BLaER1 treated with 17β-estradiol and CSF1 and Interleukin-3, amounts not matched to agents 10 nM and 100 nM (cell line): Measurements from ENCODE around the gene MSANTD1.

Experiments used
- H3K27ac ChIP-seq, 11 experiments: shearing (Covaris generic); formaldehyde crosslinking; 2 replicates each; pipeline ENCODE4 v1.8.1; 2022
- H3K27me3 ChIP-seq, 11 experiments: shearing (Covaris generic); formaldehyde crosslinking; 2 replicates each; pipeline ENCODE4 v1.8.1; 2022
- H3K36me3 ChIP-seq, 11 experiments: shearing (Covaris generic); formaldehyde crosslinking; 2 replicates each; pipeline ENCODE4 v1.8.1; 2022
- H3K4me1 ChIP-seq, 10 experiments: shearing (Covaris generic); formaldehyde crosslinking; 2 replicates each; pipeline ENCODE4 v1.8.1; 2022
- H3K4me2 ChIP-seq, 11 experiments: shearing (Covaris generic); formaldehyde crosslinking; 2 replicates each; pipeline ENCODE4 v1.8.1; 2022
- H3K4me3 ChIP-seq, 10 experiments: shearing (Covaris generic); formaldehyde crosslinking; 2 replicates each; pipeline ENCODE4 v1.8.1; 2022
- H3K9ac ChIP-seq, 11 experiments: shearing (Covaris generic); formaldehyde crosslinking; 2 replicates each; pipeline ENCODE4 v1.8.1; 2022
- H3K9me3 ChIP-seq, 11 experiments: shearing (Covaris generic); formaldehyde crosslinking; replicated peaks in 1 of 11; 2 replicates each; pipeline ENCODE4 v1.8.1; 2022
- H4K20me1 ChIP-seq, 11 experiments: shearing (Covaris generic); formaldehyde crosslinking; 2 replicates each; pipeline ENCODE4 v1.8.1; 2022
- Cebpa-rat ChIP-seq, 11 experiments: shearing (Covaris generic); IDR thresholded peaks; 2 replicates each; pipeline ENCODE4 v1.8.1; 2022

Gene MSANTD1

GRCh38 chr4:3213106-3213425 lies 35.9 kb upstream of the MSANTD1 start:
- TF ChIP-seq Cebpa-rat (IDR thresholded peaks at IDR 0.05) = no peak
- Histone ChIP-seq H3K9me3 (no peaks in the 10 kb centered on the region), H3K36me3 (peaks cover 91 to 100% (median 95%) of the 10 kb centered on the region in 11 experiments)

GRCh38 chr4:3213661-3214250 lies 35.2 kb upstream of the MSANTD1 start:
- peaks cover 0 to 35% (median 0%) of the 10 kb centered on the region in 11 experiments; a peak in 4 of 22 replicates for H4K20me1 ChIP-seq
- H3K4me3 ChIP-seq = no peak overlapping the region
- peaks cover 90 to 100% (median 96%) of the 10 kb centered on the region in 11 experiments for H3K36me3 ChIP-seq
- peaks cover 0 to 7% (median 0%) of the 10 kb centered on the region in 10 experiments; a peak in 4 of 20 replicates for H3K4me1 ChIP-seq
- no peaks in the 10 kb centered on the region for H3K9me3 ChIP-seq
- H3K27me3 ChIP-seq = no peaks in the 10 kb centered on the region
- no peak for TF ChIP-seq Cebpa-rat (IDR thresholded peaks at IDR 0.05)
- no peak overlapping the region for H3K27ac ChIP-seq
- H3K4me2 ChIP-seq = no peak overlapping the region
- H3K9ac ChIP-seq = no peak overlapping the region

More at GRCh38 chr4:3213106-3213425, 35.9 kb upstream of the MSANTD1 start:
- no peak overlapping the region for H3K4me3 ChIP-seq
- peaks cover 0 to 7% (median 0%) of the 10 kb centered on the region in 10 experiments; a peak in 4 of 20 replicates for H3K4me1 ChIP-seq
- H3K4me2 ChIP-seq = no peak overlapping the region
- peaks cover 0 to 33% (median 0%) of the 10 kb centered on the region in 11 experiments; a peak in 2 of 22 replicates for H4K20me1 ChIP-seq
- no peak overlapping the region for H3K9ac ChIP-seq
- no peaks in the 10 kb centered on the region for H3K27me3 ChIP-seq
- H3K27ac ChIP-seq = no peak overlapping the region

DNA sequence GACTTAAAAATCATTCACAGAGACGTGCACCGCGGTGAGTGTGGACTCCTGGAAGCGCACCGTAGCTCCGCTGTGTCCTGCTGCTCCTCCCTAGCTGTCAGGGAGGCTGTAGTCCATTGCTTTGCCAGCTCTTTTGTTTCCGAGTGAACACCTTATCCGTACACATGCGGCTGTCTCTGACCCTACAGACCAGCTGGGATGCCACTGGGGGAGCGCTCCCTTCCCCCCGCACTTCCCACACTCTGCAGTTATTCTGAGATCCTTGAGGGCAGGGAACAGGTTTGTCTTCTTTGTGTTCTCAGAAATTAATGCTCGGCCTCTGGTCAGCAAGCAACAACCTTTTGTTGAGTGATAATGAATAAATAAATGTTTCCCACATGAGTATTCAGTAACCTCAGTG lies 33.7 kb upstream of the MSANTD1 start:
- H3K27me3 ChIP-seq = no peaks in the 10 kb centered on the region
- H3K27ac ChIP-seq = no peak overlapping the region
- peaks cover 0 to 47% (median 0%) of the 10 kb centered on the region in 11 experiments; a peak in 4 of 22 replicates for H4K20me1 ChIP-seq
- H3K4me3 ChIP-seq = no peak overlapping the region
- H3K9ac ChIP-seq = no peak overlapping the region
- peaks cover 90 to 100% (median 96%) of the 10 kb centered on the region in 11 experiments for H3K36me3 ChIP-seq
- H3K9me3 ChIP-seq = no peaks in the 10 kb centered on the region
- H3K4me2 ChIP-seq = no peak overlapping the region
- no peak for TF ChIP-seq Cebpa-rat (IDR thresholded peaks at IDR 0.05)
- H3K4me1 ChIP-seq = peaks cover 5 to 15% (median 9%) of the 10 kb centered on the region in 10 experiments; a peak in 15 of 20 replicates

DNA sequence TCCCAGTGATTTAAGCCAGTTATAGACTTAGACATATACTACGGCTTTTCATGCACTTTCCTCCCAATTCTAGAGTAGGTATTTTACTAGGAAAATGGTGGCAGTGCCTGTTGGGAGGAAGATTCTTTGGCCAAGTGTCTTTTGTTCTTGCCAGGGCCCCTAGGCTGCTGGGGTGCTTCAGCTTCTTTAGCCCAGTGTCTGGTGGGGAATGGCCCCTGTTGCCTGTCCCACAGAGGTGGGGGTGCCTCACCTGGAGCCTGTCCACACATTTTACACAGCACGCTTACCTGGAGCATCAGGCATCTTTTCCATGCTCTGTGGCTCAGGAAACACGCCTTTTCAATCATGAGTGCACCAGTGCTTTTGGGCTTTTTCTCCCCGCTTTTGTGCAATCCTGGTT lies 33.2 kb upstream of the MSANTD1 start:
- peaks cover 90 to 100% (median 96%) of the 10 kb centered on the region in 11 experiments for H3K36me3 ChIP-seq
- H3K9ac ChIP-seq = no peak overlapping the region
- TF ChIP-seq Cebpa-rat (IDR thresholded peaks at IDR 0.05) = no peak
- no peak overlapping the region for H3K4me2 ChIP-seq
- no peak overlapping the region for H3K4me3 ChIP-seq
- no peak overlapping the region for H3K27ac ChIP-seq
- no peaks in the 10 kb centered on the region for H3K9me3 ChIP-seq
- no peaks in the 10 kb centered on the region for H3K27me3 ChIP-seq
- peaks cover 0 to 52% (median 0%) of the 10 kb centered on the region in 11 experiments; a peak in 4 of 22 replicates for H4K20me1 ChIP-seq
- peaks cover 5 to 15% (median 9%) of the 10 kb centered on the region in 10 experiments; a peak in 15 of 20 replicates for H3K4me1 ChIP-seq

GRCh38 chr4:3217266-3217665 lies 31.7 kb upstream of the MSANTD1 start:
- Histone ChIP-seq H4K20me1 (peaks cover 0 to 61% (median 0%) of the 10 kb centered on the region in 11 experiments; a peak in 4 of 22 replicates), H3K4me3 (no peak overlapping the region), H3K27ac (no peak overlapping the region), H3K9me3 (no peaks in the 10 kb centered on the region), H3K4me2 (no peak overlapping the region), H3K9ac (no peak overlapping the region), H3K4me1 (peaks cover 1 to 15% (median 9%) of the 10 kb centered on the region in 10 experiments; a peak in 14 of 20 replicates), H3K36me3 (peaks cover 95 to 100% (median 97%) of the 10 kb centered on the region in 11 experiments), H3K27me3 (no peaks in the 10 kb centered on the region)
- no peak for TF ChIP-seq Cebpa-rat (IDR thresholded peaks at IDR 0.05)

DNA sequence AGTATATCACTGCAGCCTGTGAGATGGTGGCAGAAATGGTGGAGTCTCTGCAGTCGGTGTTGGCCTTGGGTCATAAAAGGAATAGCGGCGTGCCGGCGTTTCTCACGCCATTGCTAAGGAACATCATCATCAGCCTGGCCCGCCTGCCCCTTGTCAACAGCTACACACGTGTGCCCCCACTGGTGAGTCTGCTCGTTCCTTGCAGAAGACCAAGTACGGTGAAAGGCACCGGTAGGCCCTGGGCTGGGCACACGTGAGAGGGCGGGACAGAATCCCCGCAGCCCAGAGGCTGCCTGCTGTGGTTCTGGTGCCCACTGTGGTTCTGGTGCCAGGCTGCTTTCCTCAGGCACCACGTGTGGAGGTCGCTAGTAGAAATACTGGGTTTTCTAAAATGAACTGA lies 31.2 kb upstream of the MSANTD1 start:
- no peak overlapping the region for H3K4me3 ChIP-seq
- no peak overlapping the region for H3K9ac ChIP-seq
- H3K27ac ChIP-seq = no peak overlapping the region
- H3K36me3 ChIP-seq = peaks cover 95 to 100% (median 97%) of the 10 kb centered on the region in 11 experiments
- no peaks in the 10 kb centered on the region for H3K27me3 ChIP-seq
- no peak for TF ChIP-seq Cebpa-rat (IDR thresholded peaks at IDR 0.05)
- H4K20me1 ChIP-seq = peaks cover 0 to 61% (median 0%) of the 10 kb centered on the region in 11 experiments; a peak in 4 of 22 replicates
- H3K9me3 ChIP-seq = no peaks in the 10 kb centered on the region
- peaks cover 0 to 15% (median 8%) of the 10 kb centered on the region in 10 experiments; a peak in 12 of 20 replicates for H3K4me1 ChIP-seq
- no peak overlapping the region for H3K4me2 ChIP-seq

DNA sequence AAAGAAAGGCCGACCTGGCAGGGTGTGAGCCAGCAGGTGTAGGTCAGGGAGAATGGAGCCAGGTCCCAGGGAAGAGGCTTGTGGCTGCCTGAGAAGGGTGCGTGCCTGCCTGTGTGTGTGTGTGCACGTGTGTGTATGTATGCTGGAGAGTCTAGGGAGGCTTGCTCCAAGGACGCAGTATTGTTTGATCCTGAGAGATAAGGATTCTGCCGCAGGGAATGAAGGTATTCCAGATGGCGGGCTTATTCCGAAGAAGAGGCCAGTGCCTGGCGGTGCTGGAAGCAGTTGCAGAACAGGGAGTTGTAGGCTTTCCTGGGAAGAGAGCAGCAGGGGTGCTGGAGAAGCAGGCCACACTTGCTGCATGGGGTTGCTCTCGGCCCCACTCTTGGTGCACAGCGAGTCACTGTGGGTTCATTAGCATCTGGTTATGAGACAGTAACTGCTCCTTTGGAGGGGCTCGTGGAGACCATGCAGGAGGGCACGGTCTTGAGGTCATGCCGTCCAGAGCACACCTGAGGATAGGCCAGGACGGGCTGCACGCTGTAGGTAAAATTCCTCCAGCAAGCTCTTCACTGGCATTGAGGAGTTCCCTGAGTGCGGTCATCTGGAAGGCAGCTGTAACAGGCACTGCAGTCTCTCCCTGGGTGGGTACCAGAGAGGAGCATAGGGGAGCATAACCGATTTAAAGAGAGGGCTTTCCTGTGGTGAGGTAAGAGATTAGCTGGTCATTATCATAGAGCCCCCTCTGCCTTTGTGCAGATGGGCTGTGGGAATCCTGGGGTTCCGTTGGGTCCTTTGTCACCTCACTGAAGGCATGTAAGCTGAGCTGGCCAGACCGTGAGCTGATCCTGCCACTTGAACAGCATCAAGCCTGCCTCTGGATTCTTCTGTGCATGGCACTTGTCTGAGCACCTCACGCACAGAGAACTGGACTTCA lies 29.9 kb upstream of the MSANTD1 start:
- no peak for TF ChIP-seq Cebpa-rat (IDR thresholded peaks at IDR 0.05)
- H3K4me3 ChIP-seq = no peak overlapping the region

DNA sequence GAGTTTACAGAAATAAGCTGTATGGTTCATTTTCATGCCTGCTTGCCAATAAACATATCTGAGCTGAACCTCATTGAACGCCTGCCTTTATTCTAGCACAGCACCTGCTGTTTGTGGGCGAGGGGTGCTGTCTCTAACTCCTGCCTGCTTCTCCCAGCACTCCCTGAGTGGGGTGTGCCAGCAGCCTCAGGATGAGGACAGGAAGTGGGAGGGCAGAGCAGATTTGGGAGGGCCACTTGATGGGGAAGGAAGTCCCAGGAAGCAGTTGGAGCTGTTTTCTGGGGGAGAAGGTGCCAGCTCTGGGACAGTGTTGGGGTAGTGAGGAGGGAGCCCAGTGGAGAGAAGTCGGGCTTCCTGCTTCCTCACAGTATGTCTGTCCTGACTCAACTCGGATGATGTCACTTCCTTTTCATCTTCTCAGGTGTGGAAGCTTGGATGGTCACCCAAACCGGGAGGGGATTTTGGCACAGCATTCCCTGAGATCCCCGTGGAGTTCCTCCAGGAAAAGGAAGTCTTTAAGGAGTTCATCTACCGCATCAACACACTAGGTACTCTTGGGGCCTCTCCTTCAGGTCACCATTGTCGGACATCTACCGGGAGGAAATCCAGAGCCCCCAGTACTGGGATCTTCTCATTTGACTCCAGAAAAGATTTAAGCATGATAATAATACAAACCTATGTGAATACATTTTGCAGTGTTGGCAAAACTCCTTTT lies 29.0 kb upstream of the MSANTD1 start:
- Histone ChIP-seq H3K36me3 (peaks cover 95 to 100% (median 98%) of the 10 kb centered on the region in 11 experiments), H3K9me3 (no peaks in the 10 kb centered on the region), H3K4me2 (peak overlapping the region in 3 of 11 experiments; percentile 6 to 42 (median 40); a peak in 5 of 22 replicates), H4K20me1 (peaks cover 0 to 68% (median 7%) of the 10 kb centered on the region in 11 experiments; a peak in 8 of 22 replicates), H3K4me3 (no peak overlapping the region), H3K9ac (no peak overlapping the region), H3K27me3 (no peaks in the 10 kb centered on the region), H3K27ac (no peak overlapping the region), H3K4me1 (peaks cover 0 to 31% (median 12%) of the 10 kb centered on the region in 10 experiments; a peak in 12 of 20 replicates)
- TF ChIP-seq Cebpa-rat (IDR thresholded peaks at IDR 0.05) = no peak

More for the DNA sequence above, 29.9 kb upstream of the MSANTD1 start:
- H3K4me2 ChIP-seq = peak overlapping the region in 3 of 11 experiments; percentile 6 to 42 (median 40); a peak in 4 of 22 replicates
- H3K27me3 ChIP-seq = no peaks in the 10 kb centered on the region
- H3K4me1 ChIP-seq = peaks cover 0 to 25% (median 10%) of the 10 kb centered on the region in 10 experiments; a peak in 12 of 20 replicates
- H3K9ac ChIP-seq = no peak overlapping the region
- H4K20me1 ChIP-seq = peaks cover 0 to 60% (median 0%) of the 10 kb centered on the region in 11 experiments; a peak in 8 of 22 replicates
- H3K27ac ChIP-seq = no peak overlapping the region
- no peaks in the 10 kb centered on the region for H3K9me3 ChIP-seq
- H3K36me3 ChIP-seq = peaks cover 95 to 100% (median 97%) of the 10 kb centered on the region in 11 experiments
